A549 (cell line): ENCODE data around the gene RPL7L1. TPM values are rescaled to one million over a fixed set of nuclear protein-coding genes. Genes with fewer than 3 reads are reported as not detected.
A peak's percentile ranks its signal among the peaks of the same experiment; 100 is the strongest.
"Not testable (repeated sequence)": the region's sequence is repeated elsewhere in the genome, so short reads cannot be mapped to it uniquely, and the experiment has no call there.

Source experiments
- ATAC-seq, 2 experiments: fragments of 200-7000 bp in 1 of 2; fragments of >200 bp in 1 of 2; cut with Nextera tagmentation in 1 of 2; cut with Tn5 transposase in 1 of 2; 3 replicates each; pipeline versions ENCODE4 v1.8.0 to v1.9.1; 2018 to 2020; ENCODE audit warnings: mild to moderate bottlenecking in 1 of 2, moderate library complexity in 1 of 2
- CTCF ChIA-PET: fragments of 300-600 bp; sonication (Branson Sonifier 250); formaldehyde crosslinking; extraction: SDS; loops from one replicate; lab custom pipeline; 2021; ENCODE audit warnings: antibody characterized with exemption, inconsistent platforms; lab: Yijun Ruan, JAX
- POLR2A ChIA-PET: fragments of 350-600 bp; formaldehyde crosslinking; extraction: SDS; loops from one replicate; lab custom pipeline; 2021; ENCODE audit warnings: antibody characterized with exemption, inconsistent platforms; lab: Yijun Ruan, JAX
- DNase-seq, 2 experiments: peaks; one replicate each; pipeline versions ENCODE4 v3.0.0 to v3.0.0-alpha.2; 2011 to 2016; ENCODE audit warnings: low read depth in 1 of 2, low spot score in 1 of 2
- FAIRE-seq: peaks from 2 replicates; lab custom pipeline; 2011; peaks lifted over from hg19 to GRCh38; lab: Jason Lieb, UNC
- H3K27ac ChIP-seq, 2 experiments: fragments of >200 bp; sonication (Bioruptor Twin); formaldehyde crosslinking; 3 replicates each; pipeline ENCODE4 v1.5.1; 2016 to 2017
- H3K4me1 ChIP-seq: fragments of >200 bp; sonication (Bioruptor Twin); formaldehyde crosslinking; 3 replicates; pipeline ENCODE4 v1.6.1; 2016
- H3K4me2 ChIP-seq: fragments of >200 bp; sonication (Bioruptor Twin); formaldehyde crosslinking; 3 replicates; pipeline ENCODE4 v1.6.1; 2016
- H3K4me3 ChIP-seq: fragments of >200 bp; sonication (Bioruptor Twin); formaldehyde crosslinking; 3 replicates; pipeline ENCODE4 v1.5.1; 2016
- H3K9me3 ChIP-seq: fragments of >200 bp; sonication (Bioruptor Twin); formaldehyde crosslinking; 3 replicates; pipeline ENCODE4 v1.6.1; 2016
- CBX8 ChIP-seq: fragments of 200-600 bp; sonication (generic); IDR thresholded peaks from 2 replicates; pipeline ENCODE4 v1.6.1; 2016
- CHD2 ChIP-seq: fragments of 150-350 bp; IDR thresholded peaks from 2 replicates; pipeline ENCODE4 v1.6.1; 2014; ENCODE audit warnings: low read length; ENCODE audit not compliant: partially characterized antibody
- CTCF ChIP-seq: fragments of >200 bp; sonication (Bioruptor Twin); formaldehyde crosslinking; IDR thresholded peaks from 3 replicates; pipeline ENCODE4 v1.5.1; 2016
- E2F6 ChIP-seq: IDR thresholded peaks from 2 replicates; pipeline ENCODE4 v1.6.1; 2012; ENCODE audit warnings: low read depth, borderline replicate concordance
- FOXS1 ChIP-seq: fragments of 250-450 bp; sonication (Bioruptor Pico); IDR thresholded peaks from 2 replicates; pipeline ENCODE4 v1.5.0; 2020; ENCODE audit warnings: mild to moderate bottlenecking, moderate library complexity
- HOXA7 ChIP-seq: fragments of 250-450 bp; sonication (Bioruptor Pico); IDR thresholded peaks from 2 replicates; pipeline ENCODE4 v1.5.0; 2020; ENCODE audit warnings: mild to moderate bottlenecking, moderate library complexity
- JUN ChIP-seq, 2 experiments: fragments of >200 bp; sonication (Bioruptor Twin); formaldehyde crosslinking; IDR thresholded peaks; 2 replicates in 1 of 2; 3 replicates in 1 of 2; pipeline ENCODE4 v1.6.1; 2016 to 2017
- KDM5A ChIP-seq: fragments of 200-600 bp; sonication (generic); IDR thresholded peaks from 2 replicates; pipeline ENCODE4 v1.6.1; 2016; ENCODE audit warnings: antibody characterized with exemption, mild to moderate bottlenecking
- MAFK ChIP-seq: fragments of 450-650 bp; IDR thresholded peaks from 2 replicates; pipeline ENCODE4 v1.6.1; 2014; ENCODE audit not compliant: partially characterized antibody
- TFCP2L1 ChIP-seq: fragments of 250-450 bp; sonication (Bioruptor Pico); IDR thresholded peaks from 2 replicates; pipeline ENCODE4 v1.5.0; 2021; ENCODE audit warnings: mild to moderate bottlenecking
- TP53 ChIP-seq: fragments of 250-450 bp; sonication (Bioruptor Pico); IDR thresholded peaks from 2 replicates; pipeline ENCODE4 v1.5.0; 2021; ENCODE audit warnings: mild to moderate bottlenecking, moderate library complexity
- ZC3H11A ChIP-seq: fragments of 450-650 bp; IDR thresholded peaks from 2 replicates; pipeline ENCODE4 v1.6.1; 2014; ENCODE audit warnings: antibody characterized with exemption, mild to moderate bottlenecking
- ZNF302 ChIP-seq: fragments of 250-450 bp; sonication (Bioruptor Pico); IDR thresholded peaks from 2 replicates; pipeline ENCODE4 v1.9.0; 2021; ENCODE audit warnings: inconsistent platforms, mild to moderate bottlenecking, moderate library complexity
- WGBS: methylation state at CpG from one replicate; pipeline ENCODE4 v1.1.6; 2017; ENCODE audit errors: missing lambda C conversion rate; 5-methylcytosine and 5-hydroxymethylcytosine counted together
- polyA plus RNA-seq, 4 experiments: library from polyadenylated mRNA; depleted of rRNA in 3 of 4; stranded (reverse); fragments of >200 nt; fragmentation: RNase III in 1 of 4; extraction: RNeasy Plus Mini Kit Qiagen cat#74134 plus additional on column Dnase treatment in 1 of 4; gene quantifications; 2 replicates in 3 of 4; 3 replicates in 1 of 4; pipeline ENCODE4 v1.2.3, GENCODE V29; 2011 to 2017
- TF ChIP-seq, protein P1 (sequence below): fragments of 200-600 bp; sonication (generic); IDR thresholded peaks from 2 replicates; pipeline ENCODE4 v1.6.1; 2016; ENCODE audit warnings: antibody characterized with exemption, mild to moderate bottlenecking, moderate library complexity

Gene RPL7L1
- polyA plus RNA-seq, 2 of the 4 experiments (the other 2 are of a cell fraction): 46.4 to 84.1 TPM

GRCh38 chr6:42877695-42878094 is 1.7 kb upstream of the RPL7L1 start (continued):
- TF ChIP-seq TFCP2L1: no peak
- TF ChIP-seq FOXS1 (CRISPR knock-in tag): no peak
- no peak for TF ChIP-seq HOXA7
- no peak for TF ChIP-seq ZNF302 (CRISPR knock-in tag)
- TF ChIP-seq, all 56 proteins: peak for 0

DNA sequence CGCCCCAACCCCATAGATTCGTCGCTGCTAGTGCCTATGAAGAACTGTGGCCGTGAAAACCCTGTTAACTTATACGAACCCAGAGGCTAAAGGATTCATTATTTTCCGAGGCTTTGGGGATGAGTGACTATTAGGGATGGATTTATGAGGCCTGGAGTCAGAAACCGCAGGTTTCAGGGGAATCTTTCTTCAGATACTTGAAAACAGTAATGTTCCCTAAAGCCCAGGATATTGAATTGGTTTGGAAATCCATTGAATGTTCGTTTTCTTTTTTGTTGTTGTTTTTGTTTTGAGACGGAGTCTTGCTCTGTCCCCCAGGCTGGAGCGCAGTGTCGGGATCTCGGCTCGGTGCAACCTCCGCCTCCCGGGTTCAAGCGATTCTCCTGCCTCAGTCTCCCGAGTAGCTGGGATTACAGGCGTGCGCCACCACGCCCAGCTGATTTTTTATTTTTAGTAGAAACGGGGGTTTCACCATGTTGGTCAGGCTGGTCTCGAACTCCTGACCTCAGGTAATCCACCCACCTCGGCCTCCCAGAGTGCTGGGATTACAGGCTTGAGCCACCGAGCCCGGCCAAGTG is 913 bp downstream of the RPL7L1 start:
- DNase-seq, FAIRE-seq, H3K9me3 ChIP-seq, ATAC-seq: not testable (repeated sequence)
- 6% methylated on average over 24 of the region's 25 CpGs for WGBS
- peak overlapping the region; percentile 85 for H3K4me3 ChIP-seq
- CTCF ChIA-PET: interaction anchor here (6.8 kb wide), 1 partner anchor 218 kb away, joined by 45 read pairs; no protein-coding TSS in a partner anchor
- H3K4me1 ChIP-seq: peaks cover 21% of the 10 kb centered on the region; the same call in 2 of the 3 replicates
- peak overlapping the region; percentile 83 for H3K4me2 ChIP-seq
- peak overlapping the region; percentile 97 to 99 for H3K27ac ChIP-seq
- POLR2A ChIA-PET: interaction anchor here (1.0 to 2.0 kb wide), 4 partner anchors 10 to 333 kb away, joined by 4 to 22 read pairs (median 15); partner anchors contain the start of genes BICRAL and TBCC
- peak; percentile 2; the same call in 1 of the 2 replicates for TF ChIP-seq KDM5A

- not testable (repeated sequence) for FAIRE-seq, H3K9me3 ChIP-seq, ATAC-seq, DNase-seq
- Histone ChIP-seq H3K4me1 (peaks cover 21% of the 10 kb centered on the region; the same call in 2 of the 3 replicates), H3K4me3 (peak overlapping the region; percentile 85), H3K4me2 (peak overlapping the region; percentile 83), H3K27ac (peak overlapping the region; percentile 97 to 99; a peak in 5 of 6 replicates)
- POLR2A ChIA-PET: interaction anchor here (2.0 kb wide), 1 partner anchor 99 kb away, joined by 20 read pairs; the partner anchor contains the start of gene BICRAL
- CTCF ChIA-PET: interaction anchor here (6.8 kb wide), 1 partner anchor 218 kb away, joined by 45 read pairs; no protein-coding TSS in a partner anchor
- 80% methylated on average over 12 of the region's 12 CpGs for WGBS
Measured at GRCh38 chr6:42880871-42881270, 1.5 kb downstream of the RPL7L1 start.

DNA sequence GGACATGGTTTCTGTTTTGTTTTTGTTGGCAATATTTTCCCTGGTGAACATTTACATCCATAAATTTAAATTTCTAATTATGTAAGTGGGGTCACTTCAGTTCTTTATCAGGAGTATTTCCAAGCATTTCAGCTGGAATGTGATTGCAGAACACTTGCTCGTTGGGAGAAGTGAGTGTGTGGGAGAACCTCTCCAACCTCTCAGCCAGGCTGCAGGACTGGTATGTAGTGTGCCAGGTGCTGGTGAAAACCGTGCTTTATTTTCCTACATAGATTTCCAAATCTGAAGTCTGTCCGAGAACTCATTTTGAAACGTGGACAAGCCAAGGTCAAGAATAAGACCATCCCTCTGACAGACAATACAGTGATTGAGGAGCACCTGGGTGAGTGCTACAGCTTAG is 6.3 kb downstream of the RPL7L1 start:
- WGBS: 72% methylated on average over 4 of the region's 4 CpGs
- ATAC-seq: no peak
- DNase-seq: no peak
- Histone ChIP-seq H3K4me1 (peaks cover 17% of the 10 kb centered on the region), H3K9me3 (no peaks in the 10 kb centered on the region), H3K27ac (no peak overlapping the region), H3K4me3 (no peak overlapping the region), H3K4me2 (no peak overlapping the region)
- ChIA-PET CTCF (interaction anchor here (1.1 kb wide), 1 partner anchor 338 kb away, joined by 3 read pairs; no protein-coding TSS in a partner anchor), POLR2A (no interaction called here)
- TF ChIP-seq, protein P1, sequence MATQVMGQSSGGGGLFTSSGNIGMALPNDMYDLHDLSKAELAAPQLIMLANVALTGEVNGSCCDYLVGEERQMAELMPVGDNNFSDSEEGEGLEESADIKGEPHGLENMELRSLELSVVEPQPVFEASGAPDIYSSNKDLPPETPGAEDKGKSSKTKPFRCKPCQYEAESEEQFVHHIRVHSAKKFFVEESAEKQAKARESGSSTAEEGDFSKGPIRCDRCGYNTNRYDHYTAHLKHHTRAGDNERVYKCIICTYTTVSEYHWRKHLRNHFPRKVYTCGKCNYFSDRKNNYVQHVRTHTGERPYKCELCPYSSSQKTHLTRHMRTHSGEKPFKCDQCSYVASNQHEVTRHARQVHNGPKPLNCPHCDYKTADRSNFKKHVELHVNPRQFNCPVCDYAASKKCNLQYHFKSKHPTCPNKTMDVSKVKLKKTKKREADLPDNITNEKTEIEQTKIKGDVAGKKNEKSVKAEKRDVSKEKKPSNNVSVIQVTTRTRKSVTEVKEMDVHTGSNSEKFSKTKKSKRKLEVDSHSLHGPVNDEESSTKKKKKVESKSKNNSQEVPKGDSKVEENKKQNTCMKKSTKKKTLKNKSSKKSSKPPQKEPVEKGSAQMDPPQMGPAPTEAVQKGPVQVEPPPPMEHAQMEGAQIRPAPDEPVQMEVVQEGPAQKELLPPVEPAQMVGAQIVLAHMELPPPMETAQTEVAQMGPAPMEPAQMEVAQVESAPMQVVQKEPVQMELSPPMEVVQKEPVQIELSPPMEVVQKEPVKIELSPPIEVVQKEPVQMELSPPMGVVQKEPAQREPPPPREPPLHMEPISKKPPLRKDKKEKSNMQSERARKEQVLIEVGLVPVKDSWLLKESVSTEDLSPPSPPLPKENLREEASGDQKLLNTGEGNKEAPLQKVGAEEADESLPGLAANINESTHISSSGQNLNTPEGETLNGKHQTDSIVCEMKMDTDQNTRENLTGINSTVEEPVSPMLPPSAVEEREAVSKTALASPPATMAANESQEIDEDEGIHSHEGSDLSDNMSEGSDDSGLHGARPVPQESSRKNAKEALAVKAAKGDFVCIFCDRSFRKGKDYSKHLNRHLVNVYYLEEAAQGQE: no peak
- TF ChIP-seq CHD2 (no peak), MAFK (no peak), CTCF (no peak), ZC3H11A (no peak), E2F6 (no peak), JUN (IDR thresholded peaks at IDR 0.05) (no peak), CBX8 (no peak), TP53 (CRISPR knock-in tag) (no peak)
- FAIRE-seq: no peak

DNA sequence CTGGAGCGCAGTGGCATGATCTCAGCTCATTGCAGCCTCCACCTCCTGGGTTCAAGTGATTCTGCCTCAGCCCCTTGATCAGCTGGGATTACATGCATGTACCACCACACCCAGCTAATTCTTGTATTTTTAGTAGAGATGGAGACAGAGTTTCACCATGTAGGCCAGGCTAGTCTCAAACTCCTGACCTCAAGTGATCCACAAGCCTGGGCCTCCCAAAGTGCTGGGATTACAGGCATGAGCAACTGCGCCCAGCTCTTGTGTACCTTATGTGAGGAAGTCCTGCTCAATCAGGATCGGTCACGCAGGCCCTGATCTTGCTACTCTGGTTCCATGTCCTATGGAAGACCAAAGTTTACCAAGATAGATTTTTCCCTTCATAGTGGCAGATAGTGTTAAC is 8.8 kb downstream of the RPL7L1 start:
- H3K27ac ChIP-seq: peak overlapping the region in 1 of 2 experiments; percentile 56; a peak in 2 of 6 replicates
- POLR2A ChIA-PET, CTCF ChIA-PET, H3K4me3 ChIP-seq, H3K9me3 ChIP-seq, ATAC-seq, H3K4me1 ChIP-seq, FAIRE-seq, H3K4me2 ChIP-seq, DNase-seq: not testable (repeated sequence)
- 90% methylated on average over 4 of the region's 4 CpGs for WGBS
